Ovary (tissue), 9 donors: ENCODE results near the gene SLC19A1. TPM values are rescaled to one million over a fixed set of nuclear protein-coding genes. Genes with fewer than 3 reads are reported as not detected.
A peak's percentile ranks its signal among the peaks of the same experiment; 100 is the strongest.

Experiments
- DNase-seq, 5 donors: peaks; one replicate each; pipeline ENCODE4 v3.0.0-alpha.2; 2019 to 2020
- H3K27ac ChIP-seq, 2 donors: fragments of 200-600 bp; one replicate each; pipeline versions ENCODE4 v1.5.1 to v1.8.0; 2019 to 2022
- H3K27me3 ChIP-seq: fragments of 200-600 bp; one replicate; pipeline ENCODE4 v1.8.0; 2022
- H3K36me3 ChIP-seq: fragments of 200-600 bp; sonication (generic); one replicate; pipeline ENCODE4 v1.5.1; 2019
- H3K4me1 ChIP-seq: one replicate; pipeline ENCODE4 v1.8.1; 2013; ENCODE audit warnings: mild to moderate bottlenecking, moderate library complexity; ENCODE audit not compliant: insufficient read depth
- H3K4me3 ChIP-seq: fragments of 200-600 bp; sonication (generic); one replicate; pipeline ENCODE4 v1.5.1; 2017
- H3K9me3 ChIP-seq, 2 donors: fragments of 200-600 bp in 1 of 2; sonication (generic) in 1 of 2; one replicate each; pipeline versions ENCODE4 v1.5.1 to v1.8.1; 2013 to 2019; ENCODE audit warnings: mild to moderate bottlenecking in 1 of 2, moderate library complexity in 1 of 2
- EP300 ChIP-seq: sonication (generic); formaldehyde crosslinking; IDR thresholded peaks from one replicate; pipeline ENCODE4 v1.6.1; 2017; ENCODE audit warnings: antibody characterized with exemption
- POLR2A ChIP-seq: fragments of 450-650 bp; IDR thresholded peaks from one replicate; pipeline ENCODE4 v1.6.1; 2017; ENCODE audit warnings: antibody characterized with exemption, mild to moderate bottlenecking, moderate library complexity
- WGBS, 3 donors: extraction: QIAGEN DNeasy Blood & Tissue Kit in 1 of 3; methylation state at CpG; one replicate each; pipeline versions ENCODE4 v1.1.5 to v1.1.7; 2013 to 2017; 5-methylcytosine and 5-hydroxymethylcytosine counted together
- intact Hi-C, 4 donors: fragments of 100-400 bp; cut with DNase I; formaldehyde crosslinking; loops; one replicate each; pipeline versions ENCODE4 v1.11.0 to v1.15.1; 2022 to 2023
- polyA plus RNA-seq, 2 donors: library from polyadenylated mRNA; stranded (reverse); fragments of 200-250 nt in 1 of 2; fragments of 350-450 nt in 1 of 2; fragmentation: Illumina TruSeq in 1 of 2; extraction: RNeasy Lipid Tissue Mini Kit (QIAGEN cat#74804) in 1 of 2; gene quantifications; one replicate each; pipeline ENCODE4 v1.2.3, GENCODE V29; 2013 to 2014
- total RNA-seq, 7 donors: library from RNA; depleted of rRNA in 2 of 7; stranded (reverse); fragments of >200 nt in 2 of 7; fragmentation: NEBNext Ultra II Directional in 3 of 7; extraction: Animal tissue kit (Norgen Biotek cat#: 25700) in 3 of 7; gene quantifications; one replicate each; pipeline versions ENCODE4 v1.1.0 to v1.2.4, GENCODE V29; 2016 to 2023
- TF ChIP-seq, protein P1 (sequence below), 3 donors: fragments of 450-650 bp in 2 of 3; fragments of 200-600 bp in 1 of 3; IDR thresholded peaks; one replicate each; pipeline versions ENCODE4 v1.5.1 to v1.8.0; 2016 to 2022; ENCODE audit warnings: antibody characterized with exemption in 3 of 3, mild to moderate bottlenecking in 1 of 3
- donor health status: DM: no; HTN: no; CAD: no; lungs with moderate emphysema.
- donor health status: DM: no; HTN: no; CAD: no.
- donor health status: Bipolar disorder and iron deficiency.
- donor health status: DM: yes; HTN: yes; CAD: no.
- donor health status: DM: no; HTN: no; CAD: no.
- donor health status: DM: yes; HTN: yes; CAD: no.

Gene SLC19A1
- total and polyA plus RNA-seq, 9 donors, result 0.88 to 18.2 (median 8.1) TPM

DNA sequence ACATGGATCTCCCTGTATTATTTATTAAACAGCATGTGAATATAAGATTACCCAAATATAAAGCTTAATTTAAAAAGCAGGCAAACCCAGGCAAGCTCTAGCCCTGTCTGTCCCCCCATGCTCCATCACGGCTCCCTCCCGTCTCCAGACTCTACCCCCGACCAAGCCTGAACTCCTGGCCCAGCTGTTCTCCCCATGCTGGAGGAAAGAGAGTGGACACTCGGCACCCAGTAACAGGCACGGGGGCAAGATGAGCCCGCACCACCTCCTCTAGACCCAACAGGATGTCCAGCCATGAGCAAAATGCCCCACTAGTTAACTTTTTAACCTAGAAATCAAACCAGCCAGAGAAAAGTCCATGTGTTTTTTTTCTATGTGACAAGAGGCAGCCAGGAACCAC, 19.3 kb downstream of the SLC19A1 start:
- TF ChIP-seq EP300 (no peak), POLR2A (no peak)
- TF ChIP-seq, protein P1, sequence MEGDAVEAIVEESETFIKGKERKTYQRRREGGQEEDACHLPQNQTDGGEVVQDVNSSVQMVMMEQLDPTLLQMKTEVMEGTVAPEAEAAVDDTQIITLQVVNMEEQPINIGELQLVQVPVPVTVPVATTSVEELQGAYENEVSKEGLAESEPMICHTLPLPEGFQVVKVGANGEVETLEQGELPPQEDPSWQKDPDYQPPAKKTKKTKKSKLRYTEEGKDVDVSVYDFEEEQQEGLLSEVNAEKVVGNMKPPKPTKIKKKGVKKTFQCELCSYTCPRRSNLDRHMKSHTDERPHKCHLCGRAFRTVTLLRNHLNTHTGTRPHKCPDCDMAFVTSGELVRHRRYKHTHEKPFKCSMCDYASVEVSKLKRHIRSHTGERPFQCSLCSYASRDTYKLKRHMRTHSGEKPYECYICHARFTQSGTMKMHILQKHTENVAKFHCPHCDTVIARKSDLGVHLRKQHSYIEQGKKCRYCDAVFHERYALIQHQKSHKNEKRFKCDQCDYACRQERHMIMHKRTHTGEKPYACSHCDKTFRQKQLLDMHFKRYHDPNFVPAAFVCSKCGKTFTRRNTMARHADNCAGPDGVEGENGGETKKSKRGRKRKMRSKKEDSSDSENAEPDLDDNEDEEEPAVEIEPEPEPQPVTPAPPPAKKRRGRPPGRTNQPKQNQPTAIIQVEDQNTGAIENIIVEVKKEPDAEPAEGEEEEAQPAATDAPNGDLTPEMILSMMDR (IDR thresholded peaks at IDR 0.05), result no peak
- Histone ChIP-seq H3K27ac (no peak overlapping the region), H3K9me3 (peaks cover 0 to 5% of the 10 kb centered on the region in 2 donors), H3K27me3 (no peaks in the 10 kb centered on the region), H3K36me3 (no peaks in the 10 kb centered on the region), H3K4me1 (peaks cover 4% of the 10 kb centered on the region), H3K4me3 (no peak overlapping the region)
- intact Hi-C loops, result no loop called here
- WGBS, 3 donors, result 94 to 96% (median 95%) methylated on average over 6 of the region's 6 CpGs
- DNase-seq, result peak in 2 of 5 donors; percentile 7 to 9

DNA sequence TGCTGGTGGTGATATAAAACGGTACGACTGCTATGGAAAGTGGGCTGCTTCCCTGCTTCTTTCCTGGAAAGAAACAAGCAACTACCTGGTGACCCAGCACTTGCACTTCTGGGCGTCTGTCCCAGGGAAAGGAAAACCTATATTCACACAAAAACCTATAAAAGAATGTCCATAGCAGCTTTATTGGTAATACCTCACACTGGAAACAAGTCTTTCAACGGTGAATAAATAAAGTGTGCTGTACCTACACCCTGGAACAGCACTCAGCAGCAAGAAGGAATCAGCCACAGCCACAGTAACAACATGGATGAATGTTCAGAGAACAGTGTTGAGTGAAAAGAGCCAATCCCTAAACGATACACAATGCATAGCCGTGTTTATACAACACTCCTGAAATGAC, 19.9 kb downstream of the SLC19A1 start:
- Histone ChIP-seq H3K27ac (no peak overlapping the region), H3K4me3 (no peak overlapping the region), H3K9me3 (peaks cover 0 to 5% of the 10 kb centered on the region in 2 donors), H3K36me3 (no peaks in the 10 kb centered on the region), H3K27me3 (no peaks in the 10 kb centered on the region), H3K4me1 (peaks cover 4% of the 10 kb centered on the region)
- intact Hi-C loops, result no loop called here
- WGBS, 3 donors, result 95 to 98% (median 98%) methylated on average over 6 of the region's 6 CpGs
- TF ChIP-seq, protein P1 (IDR thresholded peaks at IDR 0.05), result no peak
- no peak for TF ChIP-seq EP300
- no peak for TF ChIP-seq POLR2A
- DNase-seq, result no peak

DNA sequence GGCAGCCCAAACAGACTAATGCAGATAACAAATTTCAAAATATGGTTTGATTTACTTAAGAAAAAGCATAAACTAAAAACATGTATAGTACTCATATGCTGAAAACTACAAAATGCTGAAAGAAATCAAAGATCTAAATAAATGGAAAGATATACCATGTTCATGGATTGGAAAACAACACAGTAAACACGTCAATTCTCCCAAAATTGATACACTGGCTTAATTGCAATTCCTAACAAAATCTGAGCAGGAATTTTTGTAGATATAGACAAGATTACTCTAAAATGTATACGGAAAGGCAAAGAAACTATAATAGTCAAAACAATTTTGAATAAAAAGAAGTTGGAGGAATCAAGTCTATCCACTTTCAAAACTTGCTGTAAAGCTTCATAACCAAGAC, 21.0 kb downstream of the SLC19A1 start:
- H3K27me3 ChIP-seq, result no peaks in the 10 kb centered on the region
- H3K4me3 ChIP-seq, result no peak overlapping the region
- DNase-seq, result no peak
- intact Hi-C loops, result no loop called here
- no peak overlapping the region for H3K27ac ChIP-seq
- WGBS, 3 donors, result 96 to 98% (median 98%) methylated on average over 2 of the region's 2 CpGs
- TF ChIP-seq, protein P1 (IDR thresholded peaks at IDR 0.05), result no peak
- TF ChIP-seq EP300 (no peak), POLR2A (no peak)
- peaks cover 0 to 5% of the 10 kb centered on the region in 2 donors for H3K9me3 ChIP-seq
- peaks cover 4% of the 10 kb centered on the region for H3K4me1 ChIP-seq
- H3K36me3 ChIP-seq, result no peaks in the 10 kb centered on the region

DNA sequence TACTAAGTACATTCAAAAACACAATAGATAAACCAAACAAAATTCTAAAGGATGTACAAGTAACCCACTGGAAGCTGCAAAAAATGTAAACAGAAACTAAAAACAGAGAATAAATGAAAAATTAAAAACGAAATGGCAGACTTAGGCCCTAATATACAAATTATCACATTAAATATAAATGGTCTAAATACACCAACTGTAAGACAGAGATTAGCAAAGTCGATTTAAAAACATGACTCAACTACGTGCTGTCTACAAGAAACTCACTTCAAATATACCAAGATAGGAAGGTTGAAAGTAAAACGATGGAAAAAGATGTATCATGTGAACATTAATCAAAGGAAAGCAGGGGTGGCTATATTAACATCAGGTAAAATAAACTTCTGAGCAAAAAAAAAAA, 23.1 kb downstream of the SLC19A1 start:
- H3K4me1 ChIP-seq, result no peaks in the 10 kb centered on the region
- no peaks in the 10 kb centered on the region for H3K27me3 ChIP-seq
- no peak for DNase-seq
- intact Hi-C loops, result no loop called here
- H3K4me3 ChIP-seq, result no peak overlapping the region
- TF ChIP-seq EP300 (no peak), POLR2A (no peak)
- TF ChIP-seq, protein P1 (IDR thresholded peaks at IDR 0.05), result no peak
- peaks cover 0 to 5% of the 10 kb centered on the region in 2 donors for H3K9me3 ChIP-seq
- no peaks in the 10 kb centered on the region for H3K36me3 ChIP-seq
- H3K27ac ChIP-seq, result no peak overlapping the region
- 94 to 95% (median 95%) methylated on average over 4 of the region's 4 CpGs for WGBS, 3 donors
